NCI-H446 treated with DMSO at 0.1 percent for 48 hours (cell line): ENCODE data around the gene ACOXL.
"Not testable (repeated sequence)": the region's sequence is repeated elsewhere in the genome, so short reads cannot be mapped to it uniquely, and the experiment has no call there.

Experiments
- DNase-seq: peaks from one replicate; lab custom pipeline; 2025; lab: John Stamatoyannopoulos, UW

Gene ACOXL

GRCh38 chr2:110732422-110733413 lies at the start of gene ACOXL:
Gene ACOXL, plus strand, starts transcription at chr2:110732573. Its CDS starts 35,817 bp downstream, at chr2:110768390.
- no peak for DNase-seq

GRCh38 chr2:110682872-110683271 lies 49.5 kb upstream of the ACOXL start:
- no peak for DNase-seq

DNA sequence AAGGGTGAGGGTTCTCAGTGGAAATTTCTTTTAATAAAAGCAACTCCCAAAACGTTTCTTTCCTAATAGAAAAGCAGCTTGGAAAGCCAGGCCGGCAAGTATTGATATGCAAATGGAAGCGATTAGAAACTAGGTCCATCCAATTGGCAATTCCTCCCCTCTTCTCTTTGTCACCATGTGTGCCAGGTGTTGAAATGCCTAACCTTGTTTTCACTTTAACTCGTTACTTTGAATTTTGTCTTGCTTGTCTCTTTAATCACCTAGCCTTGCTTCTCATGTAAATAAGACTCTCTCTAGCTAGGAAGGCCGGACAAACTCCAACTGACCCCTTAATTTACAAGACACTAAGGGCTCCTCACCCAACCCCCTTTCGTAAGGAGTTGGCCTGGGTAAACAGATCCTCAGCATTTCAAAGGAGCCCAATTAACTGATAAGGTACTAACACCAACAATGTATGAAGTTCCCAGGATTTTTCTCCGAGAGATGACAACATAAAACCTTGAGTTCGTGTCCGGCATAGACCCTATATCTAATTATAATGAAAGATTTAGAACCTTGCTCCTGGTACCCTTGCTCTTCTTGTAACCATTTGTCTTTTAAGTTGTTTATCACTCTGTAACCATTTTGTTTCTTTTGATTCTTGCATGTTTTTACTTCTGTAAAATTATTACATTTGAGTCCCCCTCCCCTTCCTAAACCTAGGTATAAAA lies 44.4 kb upstream of the ACOXL start:
- not testable (repeated sequence) for DNase-seq

GRCh38 chr2:110688594-110689091 lies 43.7 kb upstream of the ACOXL start:
- no peak for DNase-seq

DNA sequence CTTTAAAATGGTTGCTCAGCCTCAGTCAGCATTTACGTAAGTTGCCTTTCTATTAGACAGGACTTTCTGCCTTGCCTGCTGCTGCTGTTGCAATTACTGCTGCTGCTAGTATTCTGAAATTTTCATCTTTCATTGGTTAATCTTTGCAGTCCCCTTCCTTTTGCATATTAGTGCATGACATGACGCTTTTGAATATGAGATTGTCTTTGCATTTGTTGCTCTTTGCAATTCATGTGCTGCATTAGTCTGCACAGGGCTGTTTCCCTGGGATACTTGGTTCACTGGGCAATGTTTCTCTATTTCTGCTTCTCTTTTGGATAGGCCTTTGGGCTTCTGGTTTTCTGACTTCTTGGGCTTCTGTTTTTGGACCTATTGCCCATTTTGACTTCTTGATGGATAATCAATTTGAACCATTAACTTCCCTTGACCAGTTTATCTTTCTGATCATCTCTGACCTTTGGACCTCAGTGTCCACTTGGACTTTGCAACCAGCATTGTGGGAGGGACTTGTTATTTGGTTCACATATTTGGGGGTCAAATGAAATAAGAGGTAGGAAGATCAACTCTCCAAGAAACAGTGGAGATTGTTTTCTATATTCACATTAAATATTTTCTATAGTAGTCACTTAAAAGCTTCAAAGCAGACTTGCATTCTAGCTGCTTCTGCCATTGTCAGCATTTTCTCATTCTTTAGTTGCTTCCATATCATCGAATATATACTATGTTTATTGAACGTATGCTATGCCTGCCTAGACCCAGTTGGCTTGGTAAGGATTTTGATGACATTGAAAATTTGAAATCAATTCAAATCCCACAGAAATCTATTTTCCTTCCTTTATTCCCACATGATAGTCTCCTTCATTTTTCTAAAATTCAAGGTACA lies 42.0 kb upstream of the ACOXL start:
- no peak for DNase-seq

GRCh38 chr2:110691612-110692258 lies 40.6 kb upstream of the ACOXL start:
- no peak for DNase-seq

DNA sequence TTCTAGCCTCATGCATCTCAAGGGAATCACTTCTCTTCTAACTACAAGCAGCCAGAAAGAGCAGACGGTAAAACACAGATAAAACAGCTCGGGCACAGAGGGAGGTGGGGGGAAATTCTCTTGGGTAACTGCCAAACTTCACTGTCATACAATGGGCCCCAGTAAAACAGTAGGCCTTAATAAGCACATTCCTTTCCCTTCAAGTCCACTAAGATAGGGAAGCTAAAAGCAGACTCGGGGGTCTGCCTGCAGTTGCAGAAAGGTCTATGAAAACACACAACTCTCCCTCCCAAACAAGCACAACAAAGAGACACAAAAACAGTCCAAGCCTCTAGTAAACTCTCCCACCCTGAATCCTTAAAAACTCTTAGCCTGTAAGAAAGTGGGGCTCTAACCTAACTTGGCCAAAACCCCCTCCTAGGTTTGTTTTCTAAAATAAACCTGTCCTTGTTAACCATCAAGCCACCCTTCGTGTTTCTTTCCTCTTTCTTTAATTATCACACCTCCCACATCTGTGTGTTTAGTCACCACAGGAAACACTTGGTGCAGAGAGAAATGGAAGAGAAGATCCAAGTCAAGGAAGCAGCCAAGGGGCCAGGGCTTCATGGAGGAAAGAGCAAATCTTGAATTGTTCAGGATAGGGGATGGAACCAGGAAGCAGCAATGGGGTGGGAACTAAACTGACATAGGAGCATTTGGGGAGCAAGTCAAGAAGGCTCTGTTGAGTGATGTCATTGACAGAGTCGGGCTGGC lies 37.1 kb upstream of the ACOXL start:
- DNase-seq = peak; percentile 25

DNA sequence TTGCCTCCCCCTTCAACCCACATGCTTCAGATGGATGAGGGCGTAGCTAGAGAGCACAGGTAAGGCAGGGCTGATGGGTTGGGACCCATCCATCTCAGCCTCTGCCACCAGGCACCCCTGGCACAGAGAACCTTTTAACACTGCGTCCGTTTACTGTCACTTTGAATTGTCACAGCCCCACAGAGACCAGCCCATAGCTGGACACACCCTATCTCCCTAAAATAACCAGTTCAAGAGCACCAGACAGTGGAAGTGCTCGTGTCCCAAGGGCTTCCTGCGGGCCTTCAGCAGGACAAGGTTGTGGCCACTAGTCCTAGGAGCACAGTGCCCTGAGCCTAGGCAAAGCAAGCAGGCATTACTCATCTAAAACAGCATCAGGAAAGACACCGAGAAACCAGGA lies 34.1 kb upstream of the ACOXL start:
- not testable (repeated sequence) for DNase-seq

- DNase-seq = no peak
Measured at GRCh38 chr2:110702514-110703380, 29.6 kb upstream of the ACOXL start.

GRCh38 chr2:110707386-110707965 lies 24.9 kb upstream of the ACOXL start:
- DNase-seq = no peak

DNA sequence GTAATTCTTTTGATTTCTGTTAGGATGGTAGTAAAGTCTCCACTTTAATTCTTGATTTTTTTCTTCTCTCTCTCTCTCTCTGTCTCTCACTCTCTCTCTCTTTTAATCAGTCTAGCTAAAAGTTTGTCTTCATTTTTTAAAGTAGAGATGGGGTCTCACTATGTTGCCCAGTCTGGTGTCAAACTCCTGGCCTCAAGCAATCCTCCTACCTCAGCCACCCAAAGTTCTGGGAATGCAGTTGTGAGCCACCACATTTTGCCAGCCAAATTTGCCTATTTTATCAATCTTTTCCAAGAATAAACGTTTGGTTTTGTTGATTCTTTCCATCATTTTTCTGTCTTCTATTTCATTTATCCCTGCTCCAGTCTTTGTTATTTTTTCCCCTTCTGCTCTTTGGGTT lies 23.9 kb upstream of the ACOXL start:
- no peak for DNase-seq

DNA sequence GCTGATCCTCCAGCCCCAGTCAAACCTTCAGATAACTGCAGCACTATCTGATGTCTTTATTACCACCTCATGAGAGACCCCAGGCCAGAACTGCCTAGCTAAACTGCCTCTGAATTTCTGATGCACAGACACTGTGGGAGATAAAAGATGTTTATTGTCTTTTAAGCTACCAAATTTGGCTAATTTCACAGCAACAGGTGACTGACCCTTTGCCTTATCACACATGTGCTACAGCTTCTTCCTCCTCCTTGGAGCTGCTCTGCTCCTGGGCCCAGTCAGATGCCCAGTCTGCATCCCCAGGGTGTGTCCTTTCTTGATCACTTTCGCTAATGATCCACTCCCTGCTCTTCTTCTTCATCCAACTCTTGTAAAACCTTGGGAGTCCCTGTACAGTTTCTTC lies 19.6 kb upstream of the ACOXL start:
- DNase-seq = no peak

DNA sequence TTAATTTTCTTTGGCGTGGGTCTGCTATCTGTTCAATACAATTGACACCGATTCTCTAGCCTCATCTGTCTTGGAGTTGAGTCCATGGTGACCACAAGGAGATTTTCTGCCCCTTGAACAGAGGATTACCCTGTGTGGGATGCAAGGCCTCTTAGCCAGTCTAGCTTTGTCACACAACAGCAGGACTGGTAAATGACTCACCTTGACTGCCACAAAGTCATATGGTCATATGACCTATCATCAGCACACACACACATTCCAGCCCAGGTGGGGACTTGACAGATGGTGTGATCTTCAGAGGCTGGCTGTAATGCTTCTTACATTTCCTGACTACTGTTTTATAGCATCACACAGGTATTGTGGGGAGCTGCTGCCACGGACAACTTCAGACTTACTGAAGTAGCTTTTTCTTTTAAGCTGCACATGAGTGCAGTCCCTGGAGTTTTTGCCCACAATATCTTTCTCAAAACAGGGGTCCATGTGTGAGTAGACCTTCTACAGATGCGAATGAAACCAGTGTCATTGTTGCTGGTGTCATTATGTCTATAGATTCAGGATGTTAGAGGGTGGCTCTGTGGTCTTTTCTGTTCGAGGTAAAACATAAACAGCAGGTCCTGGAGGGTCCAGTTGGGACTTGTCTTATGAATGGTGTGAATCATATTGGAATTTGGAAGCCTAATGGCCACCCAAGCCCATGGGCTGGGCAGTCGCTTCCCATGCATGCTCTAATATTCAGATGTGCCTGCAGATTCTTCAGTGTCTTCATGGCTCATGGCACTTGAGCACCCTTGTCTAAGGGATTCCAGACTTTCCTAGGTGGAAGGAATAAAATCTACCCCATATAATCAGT lies 18.6 kb upstream of the ACOXL start:
- no peak for DNase-seq

DNA sequence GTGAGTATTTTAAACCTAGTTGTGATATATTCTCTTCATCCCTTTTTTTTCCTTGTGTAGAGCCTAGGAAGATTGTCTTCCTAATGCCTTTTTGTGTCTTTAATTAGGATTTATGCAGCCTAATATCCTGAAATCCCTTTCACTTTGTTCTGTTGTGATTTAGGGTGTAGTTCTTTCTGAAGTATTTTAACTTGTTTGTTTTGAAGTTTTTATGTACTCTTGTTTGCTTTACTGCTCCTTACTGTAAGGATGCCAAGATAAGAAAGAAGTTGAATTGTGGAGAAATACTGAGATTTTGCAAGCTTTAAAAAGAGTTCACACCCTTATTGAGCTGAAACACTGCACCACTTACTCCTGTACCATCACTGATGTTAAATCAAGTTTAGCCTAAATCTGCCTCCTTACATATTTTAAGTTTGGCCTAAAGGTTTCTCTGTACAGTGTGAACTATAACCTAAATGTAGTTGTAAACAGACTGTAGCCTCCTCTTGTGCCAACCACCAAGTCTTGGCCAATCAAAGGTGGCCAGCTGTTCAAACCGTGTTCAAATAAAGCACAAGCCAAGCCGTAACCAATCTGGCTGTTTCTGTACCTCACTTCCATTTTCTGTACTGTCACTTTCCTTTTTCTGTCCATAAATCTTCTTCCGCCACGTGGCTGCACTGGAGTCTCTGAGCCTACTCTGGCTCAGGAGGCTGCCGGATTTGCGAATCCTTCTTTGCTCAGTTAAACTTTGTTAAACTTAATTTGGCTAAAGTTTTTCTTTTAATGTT lies 17.7 kb upstream of the ACOXL start:
- peak; percentile 64 for DNase-seq

- no peak for DNase-seq
Measured at GRCh38 chr2:110716959-110717645, 15.3 kb upstream of the ACOXL start.

DNA sequence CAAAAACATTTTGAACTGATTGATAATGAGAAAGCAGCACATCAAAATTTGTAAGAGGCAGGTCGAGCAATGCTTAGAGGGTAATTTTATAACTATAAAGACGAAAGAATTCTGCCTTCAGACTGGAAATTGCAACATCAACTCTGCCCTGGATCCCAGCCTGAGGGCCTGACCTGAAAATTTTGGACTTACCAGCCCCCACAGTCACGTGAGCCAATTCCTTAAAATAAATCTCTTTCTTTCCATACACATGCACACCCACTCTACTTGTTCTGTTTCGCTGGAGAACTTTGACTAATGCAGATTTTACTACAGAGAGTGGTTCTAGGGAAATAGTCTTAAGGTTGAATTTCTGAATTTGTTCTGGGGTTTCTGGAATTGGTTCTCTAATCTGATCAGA lies 14.6 kb upstream of the ACOXL start:
- no peak for DNase-seq

GRCh38 chr2:110718382-110718781 lies 14.0 kb upstream of the ACOXL start:
- DNase-seq = no peak
